Fibroblast of the conjunctiva (primary cell): ENCODE results near the gene PALMD.
A peak's percentile ranks its signal among the peaks of the same experiment; 100 is the strongest.

ENCODE experiments used
- DNase-seq: peaks from one replicate; pipeline ENCODE4 v3.0.0-alpha.2; 2010; ENCODE audit warnings: low read depth

PALMD gene

DNA sequence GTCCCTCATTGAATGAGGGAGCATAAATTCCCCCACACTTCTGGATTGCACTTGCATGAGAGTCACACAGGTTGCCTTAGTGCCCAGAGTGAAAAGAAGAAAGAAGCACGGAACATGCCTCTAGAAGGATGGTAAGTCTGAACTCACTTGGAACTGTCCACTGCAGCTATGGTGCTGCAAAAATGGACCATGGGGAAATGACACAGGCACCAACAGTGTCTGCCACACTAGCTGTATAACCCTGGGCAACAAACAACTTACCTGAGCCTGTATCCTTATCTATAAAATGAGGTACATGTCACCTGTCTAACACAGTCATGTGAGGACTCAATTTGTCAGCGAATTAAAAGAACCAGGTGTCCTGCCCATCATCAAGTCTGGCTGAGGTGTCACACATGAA, 50.7 kb downstream of the PALMD start:
- DNase-seq: no peak

DNA sequence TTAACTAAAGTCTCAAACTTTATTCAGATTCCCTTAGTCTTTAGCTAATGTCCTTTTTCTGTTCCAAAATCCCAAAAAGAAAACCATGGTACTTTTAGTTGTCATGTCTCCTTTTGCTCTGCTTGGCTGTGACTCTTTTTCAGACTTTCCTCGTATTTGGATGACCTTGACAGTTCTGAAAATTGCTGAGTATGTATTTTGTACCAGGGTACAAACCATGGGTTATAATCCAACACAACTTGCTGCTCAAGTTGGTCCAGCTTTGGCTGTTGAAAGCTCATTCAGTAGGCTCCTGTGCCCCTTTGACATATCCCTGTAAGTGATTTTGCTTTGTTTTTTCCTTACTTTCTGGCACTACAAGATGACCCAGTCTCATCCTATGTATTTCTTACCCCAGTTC, 51.7 kb downstream of the PALMD start:
- no peak for DNase-seq

DNA sequence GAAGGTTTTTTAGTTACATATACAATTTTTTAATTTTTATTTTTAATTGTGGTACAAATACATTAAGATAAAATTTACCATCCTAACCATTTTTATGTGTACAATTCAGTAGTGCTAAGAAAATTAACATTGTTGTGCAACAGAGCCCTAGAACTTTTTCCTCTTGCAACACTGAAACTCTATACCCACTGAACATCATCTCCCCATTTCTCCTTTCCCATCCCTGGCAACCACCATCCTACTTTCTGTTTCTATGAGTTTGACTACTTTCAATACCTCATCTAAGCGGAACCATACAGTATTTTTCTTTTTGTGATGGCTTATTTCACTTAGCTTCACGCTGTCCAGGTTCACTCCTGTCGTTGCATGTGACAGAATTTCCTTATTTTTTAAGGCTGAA, 54.1 kb downstream of the PALMD start:
- DNase-seq: no peak

DNA sequence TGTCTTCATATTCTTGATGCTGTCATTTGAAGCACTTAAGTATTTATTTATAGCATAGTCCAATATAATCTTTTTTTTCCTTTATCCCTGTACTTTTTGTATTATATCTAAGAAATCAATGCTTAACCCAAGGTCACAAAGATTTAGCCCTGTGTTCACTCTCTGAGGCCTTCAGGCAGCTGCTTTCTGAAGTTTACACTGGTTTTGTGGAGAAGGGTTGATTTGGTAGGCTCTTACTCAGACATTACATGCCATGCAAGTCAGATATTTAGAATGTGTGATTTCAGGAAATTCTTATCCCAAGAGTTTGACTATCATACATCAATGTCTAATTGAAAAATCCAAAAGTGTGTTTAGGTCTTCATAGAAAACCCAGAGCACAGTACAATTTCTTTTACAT, 56.3 kb downstream of the PALMD start:
- DNase-seq: no peak

DNA sequence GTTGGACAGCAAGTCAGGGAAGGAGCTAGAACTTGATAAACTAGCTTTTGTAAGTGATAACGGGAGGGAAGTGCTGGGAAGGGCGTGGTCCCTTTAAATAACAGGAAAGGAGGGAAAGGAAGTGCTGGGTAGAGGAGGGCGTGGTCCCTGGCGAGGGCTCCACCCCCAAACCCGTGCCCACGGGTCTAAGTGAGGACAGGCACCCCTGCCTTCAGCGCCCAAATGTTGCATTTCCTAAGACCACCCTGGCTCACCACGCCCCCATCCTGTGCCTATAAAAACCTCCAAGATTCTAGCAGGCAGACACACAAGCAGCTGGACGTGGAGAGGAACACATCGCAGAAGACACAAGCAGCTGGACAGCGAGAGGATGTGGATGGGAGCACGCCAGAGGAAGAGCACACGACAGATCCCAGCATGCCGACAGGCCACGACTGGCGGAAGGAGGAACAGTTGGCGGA, 58.5 kb downstream of the PALMD start:
- DNase-seq: no peak

DNA sequence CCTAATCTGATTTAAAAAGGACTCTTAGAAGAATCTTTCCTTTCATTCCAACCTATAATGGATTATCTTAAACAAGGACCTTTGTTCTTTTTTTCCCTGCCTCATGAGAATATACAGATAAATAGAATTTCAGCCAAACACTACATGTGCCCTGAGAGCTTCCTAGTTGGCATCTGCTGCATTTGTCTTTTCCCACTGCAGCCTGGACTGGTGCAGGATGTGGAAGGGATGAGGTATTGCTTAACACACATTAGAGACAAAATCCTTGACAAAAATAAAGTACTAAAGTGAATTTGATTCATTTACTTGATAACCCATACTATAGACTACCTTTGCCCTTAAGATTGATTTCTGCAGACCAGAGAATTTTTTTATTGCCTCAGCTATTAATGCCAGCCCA, 59.5 kb downstream of the PALMD start:
- DNase-seq: no peak

DNA sequence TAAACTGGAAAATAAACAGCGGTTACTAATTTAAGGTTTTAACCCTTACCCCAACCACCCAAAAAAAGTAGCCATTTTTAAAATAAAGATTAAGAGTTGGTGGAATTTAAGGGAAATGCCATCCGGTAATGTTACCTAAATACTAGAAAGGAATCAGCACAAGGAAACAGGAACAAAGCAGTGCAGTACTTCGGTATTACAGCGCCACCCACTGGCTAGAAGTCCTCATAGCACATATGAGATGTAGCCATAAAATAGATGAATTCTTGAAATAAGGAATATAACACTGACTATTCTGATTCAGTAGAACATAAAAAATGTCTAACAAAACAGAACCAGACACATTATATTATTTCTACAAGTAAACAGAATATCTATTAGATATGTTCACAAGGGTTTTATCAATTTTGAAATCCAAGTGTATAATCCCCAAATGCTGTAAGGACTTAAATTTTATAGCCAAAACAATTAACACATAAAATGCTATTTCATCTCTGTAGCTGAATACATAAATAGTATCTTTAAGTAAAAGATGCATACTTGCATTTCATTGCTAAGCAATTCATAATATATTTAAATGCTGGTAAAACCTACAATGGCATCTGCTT, 61.7 kb downstream of the PALMD start:
- DNase-seq: peak; percentile 31

DNA sequence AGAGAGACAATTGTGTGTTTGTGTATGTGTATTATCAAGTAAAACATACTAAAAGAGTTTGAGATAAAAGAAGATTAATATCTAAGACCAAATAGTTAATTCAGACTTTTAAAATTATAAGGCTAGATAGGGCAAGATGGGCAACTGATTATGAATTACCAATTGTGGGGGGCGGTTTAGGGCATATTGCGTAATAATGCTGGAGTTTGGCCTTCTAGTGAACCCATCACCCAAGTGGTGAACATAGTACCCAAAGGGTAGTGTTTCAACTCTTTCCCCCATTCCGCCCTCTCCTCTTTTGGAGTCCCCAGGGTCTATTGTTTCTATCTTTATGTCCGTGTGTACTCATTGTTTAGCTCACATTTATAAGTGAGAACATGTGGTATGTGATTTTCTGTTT, 65.1 kb downstream of the PALMD start:
- DNase-seq: no peak

DNA sequence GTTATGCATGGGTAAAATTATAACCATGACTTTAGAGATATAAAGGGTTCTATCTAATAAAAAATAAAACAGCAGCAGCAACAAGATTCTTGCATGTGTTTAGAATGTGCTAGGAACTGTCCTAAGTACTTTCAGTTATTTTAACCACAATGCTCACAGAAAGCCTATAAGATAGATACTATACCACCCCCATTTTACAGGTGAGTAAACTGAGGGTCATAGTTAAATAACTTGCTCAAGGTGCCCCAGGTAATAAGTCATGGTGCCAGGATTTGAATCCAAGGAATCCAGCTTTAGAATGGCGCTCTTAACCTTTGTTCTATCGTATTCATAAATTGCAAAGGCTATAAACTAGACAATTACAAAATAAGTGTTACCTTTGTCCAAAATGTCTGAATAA, 67.1 kb downstream of the PALMD start:
- no peak for DNase-seq

DNA sequence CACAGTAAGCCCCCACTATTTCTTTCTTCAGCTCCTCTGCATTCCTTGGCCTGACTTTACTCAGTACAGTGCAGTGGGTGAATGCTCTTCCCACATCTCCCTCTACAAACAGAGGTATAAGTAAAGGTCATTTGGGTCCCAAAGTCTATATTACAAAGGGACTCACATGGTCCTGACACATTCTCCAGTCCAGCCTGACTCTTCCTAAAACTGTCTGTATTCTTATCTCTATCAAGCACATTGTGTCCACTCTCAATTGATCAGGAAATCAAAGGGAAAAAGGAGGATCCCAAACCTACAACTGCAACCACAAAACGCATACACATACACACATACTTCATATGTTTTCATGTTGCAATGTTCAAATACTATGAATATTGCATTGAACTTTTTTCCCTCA, 71.1 kb downstream of the PALMD start:
- no peak for DNase-seq

DNA sequence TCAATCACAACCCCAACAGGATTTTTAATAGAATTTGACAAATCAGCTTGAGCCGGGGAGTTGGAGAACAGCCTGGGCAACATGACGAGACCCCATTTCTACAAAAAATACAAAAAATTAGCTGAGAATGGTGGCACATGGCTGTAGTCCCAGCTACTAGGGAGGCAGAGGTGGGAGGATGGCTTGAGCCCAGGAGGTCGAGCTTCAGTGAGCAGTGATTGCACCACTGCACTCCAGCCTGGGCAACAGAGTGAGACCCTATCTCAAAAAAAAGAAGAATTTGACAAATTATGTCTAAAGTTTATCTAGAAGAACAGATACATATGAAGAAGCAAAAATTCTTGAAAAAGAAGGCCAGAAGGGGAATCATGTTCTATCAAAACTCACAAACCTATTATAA, 77.3 kb downstream of the PALMD start:
- DNase-seq: no peak

DNA sequence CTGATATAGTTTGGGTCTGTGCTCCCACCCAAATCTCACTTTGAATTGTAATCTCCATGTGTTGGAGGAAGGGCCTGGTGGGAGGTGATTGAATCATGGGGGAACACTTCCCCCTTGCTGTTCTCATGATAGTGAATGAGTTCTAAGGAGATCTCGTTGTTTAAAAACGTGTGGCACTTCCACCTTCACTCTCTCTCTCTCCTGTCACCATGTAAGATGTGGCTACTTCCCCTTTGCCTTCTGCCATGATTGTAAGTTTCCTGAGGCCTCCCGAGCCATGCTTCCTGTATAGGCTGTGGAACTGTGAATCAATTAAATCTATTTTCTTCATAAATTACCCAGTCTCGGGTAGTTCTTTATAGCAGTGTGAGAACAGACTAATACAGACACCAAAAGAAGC, 80.1 kb downstream of the PALMD start:
- no peak for DNase-seq

DNA sequence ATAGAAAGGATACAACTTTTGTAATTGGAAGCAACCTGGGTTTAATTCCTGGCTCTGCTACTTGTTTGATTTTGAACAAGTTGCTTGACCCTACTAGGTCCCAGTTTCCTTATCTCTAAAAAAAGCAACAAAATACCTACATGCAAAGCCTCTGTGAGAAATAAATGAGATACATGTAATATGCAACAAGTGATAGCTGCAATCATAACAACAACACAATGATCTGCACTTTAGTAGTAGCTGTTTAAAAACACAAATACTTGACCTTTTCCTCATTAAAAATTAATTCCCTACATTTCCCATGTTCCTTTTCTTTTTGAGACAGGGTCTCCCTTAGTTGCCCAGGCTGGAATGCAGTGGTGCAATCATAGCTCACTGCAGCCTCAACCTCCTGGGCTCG, 80.5 kb downstream of the PALMD start:
- no peak for DNase-seq

DNA sequence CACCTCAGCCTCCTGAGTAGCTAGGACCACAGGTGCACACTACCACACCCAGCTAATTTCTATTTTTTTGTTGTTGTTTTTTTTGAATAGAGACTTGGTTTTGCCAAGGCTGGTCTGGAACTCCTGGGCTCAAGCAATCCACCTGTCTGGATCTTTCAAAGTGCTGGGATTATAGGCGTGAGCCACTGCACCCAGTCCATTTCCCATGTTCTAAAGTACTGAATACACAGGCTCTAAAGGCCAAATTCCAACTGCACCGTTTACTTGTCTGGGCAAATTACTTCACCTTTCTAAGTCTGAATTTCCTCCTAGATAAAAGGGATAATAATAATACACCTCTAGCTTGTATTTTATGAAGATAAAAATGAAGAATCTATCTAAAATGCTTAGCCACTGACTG, 80.9 kb downstream of the PALMD start:
- no peak for DNase-seq

DNA sequence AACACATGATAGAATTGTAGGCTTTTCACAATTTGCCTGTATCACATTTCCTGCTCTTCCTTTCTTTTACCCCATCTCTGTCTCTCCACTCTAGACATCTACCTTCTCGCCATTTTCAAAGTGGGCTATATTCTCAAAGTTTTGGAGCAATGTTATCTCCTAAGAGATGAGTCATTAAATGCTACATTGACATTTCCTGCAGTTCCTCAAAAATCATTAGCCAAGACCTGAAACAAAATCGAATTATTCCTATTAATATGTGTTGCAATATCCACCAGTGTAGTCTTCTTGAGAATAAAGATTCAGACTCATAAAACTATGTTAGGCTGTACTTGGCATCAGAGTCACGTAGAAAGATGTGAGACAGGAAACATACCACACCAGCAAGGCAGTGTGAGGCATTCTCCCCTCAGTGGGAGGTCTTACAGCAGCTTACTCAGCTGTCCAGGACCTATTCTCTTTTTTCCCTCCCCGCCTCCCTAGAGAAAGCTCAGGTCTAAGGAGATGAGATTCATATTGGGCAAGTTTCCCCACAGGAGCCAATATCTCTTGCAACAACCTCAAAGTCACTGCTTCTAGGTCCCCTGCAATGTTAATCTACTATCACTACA, 81.8 kb downstream of the PALMD start:
- peak; percentile 14 for DNase-seq

DNA sequence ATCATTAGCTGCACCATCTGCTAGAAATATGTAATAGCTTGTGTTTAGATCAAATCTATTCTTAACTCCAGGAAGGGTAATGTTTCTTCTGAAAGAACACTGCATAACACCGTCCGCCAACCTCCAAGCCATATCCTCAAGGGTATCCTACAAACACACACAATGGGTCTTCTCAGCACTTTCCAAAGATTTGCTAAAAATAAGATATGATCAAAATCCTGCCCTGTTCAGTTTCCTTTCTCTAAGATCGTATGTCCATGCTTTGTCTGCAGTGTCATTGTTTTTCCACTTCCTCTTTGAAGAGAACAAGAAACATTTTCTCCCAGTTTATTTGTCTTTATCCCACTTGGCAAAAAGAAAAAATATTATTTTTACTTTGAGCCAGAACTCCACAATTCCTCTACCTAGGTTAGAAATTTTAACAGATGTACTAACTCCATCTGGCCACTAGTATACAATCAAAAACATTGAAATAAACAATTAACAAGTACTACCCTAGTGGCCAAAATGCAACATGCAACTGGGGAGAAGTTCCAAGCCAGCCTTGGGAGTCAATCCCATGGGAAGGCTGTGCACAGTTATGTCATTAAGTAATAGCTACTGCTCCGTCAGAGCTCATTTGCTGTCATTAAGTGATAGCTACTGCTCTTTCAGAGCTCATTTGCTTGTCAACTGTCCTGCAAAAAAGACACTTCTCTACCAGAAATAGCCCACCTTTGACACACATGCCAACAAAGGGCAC, 82.8 kb downstream of the PALMD start:
- no peak for DNase-seq

DNA sequence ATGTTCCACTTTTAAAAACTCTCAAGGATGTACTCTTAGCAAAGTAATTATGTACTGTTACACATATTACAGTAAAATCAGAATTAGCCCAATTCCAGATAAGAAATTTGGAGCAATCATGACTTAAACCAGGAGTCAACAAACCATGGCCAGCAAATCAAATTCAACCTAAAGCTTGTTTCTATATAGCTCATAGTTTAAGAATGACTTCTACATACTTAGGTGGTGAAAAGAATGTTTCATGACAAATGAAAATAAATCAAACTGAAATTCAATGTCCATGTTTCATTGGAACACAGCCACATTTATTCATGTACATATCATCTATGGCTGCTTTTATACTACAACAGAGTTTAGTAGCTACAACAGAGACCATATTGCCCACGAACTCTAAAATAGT, 85.5 kb downstream of the PALMD start:
- no peak for DNase-seq

DNA sequence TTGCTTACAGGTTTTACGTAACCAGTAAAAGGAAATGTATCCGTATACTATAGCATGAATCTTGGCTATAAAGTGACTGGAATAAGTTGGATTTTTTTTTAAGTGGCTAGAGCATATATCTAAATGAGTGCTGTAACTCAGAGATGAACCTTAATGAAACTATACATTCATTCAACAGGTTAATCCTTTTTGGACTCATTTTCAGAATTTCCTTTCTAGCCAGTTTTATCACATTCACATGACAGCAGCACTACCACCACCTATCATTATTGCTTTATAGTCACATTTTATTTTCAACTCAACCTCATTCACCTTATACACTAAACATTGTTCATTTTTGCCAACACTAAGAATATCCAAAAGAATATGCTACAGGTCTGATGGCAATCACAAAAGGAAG, 89.9 kb downstream of the PALMD start:
- no peak for DNase-seq

DNA sequence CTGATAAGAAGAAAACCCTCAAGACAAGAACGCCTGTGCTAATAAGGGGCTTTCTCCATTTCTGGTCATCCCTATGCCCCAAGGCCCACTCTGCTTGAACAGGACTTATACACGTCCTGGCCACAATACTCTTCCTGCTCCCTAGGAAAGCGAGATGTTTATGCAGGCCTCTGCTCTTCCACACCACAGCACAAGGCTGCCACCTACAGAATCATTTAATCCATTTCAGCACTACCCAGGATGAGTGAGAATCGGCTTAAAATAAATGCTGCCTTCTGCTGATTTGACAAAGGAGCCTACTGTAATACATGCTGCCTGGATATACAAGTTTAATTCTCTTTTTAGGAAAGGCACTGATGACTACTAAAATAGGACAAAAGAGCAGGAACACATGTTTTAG, 91.1 kb downstream of the PALMD start:
- peak; percentile 43 for DNase-seq

DNA sequence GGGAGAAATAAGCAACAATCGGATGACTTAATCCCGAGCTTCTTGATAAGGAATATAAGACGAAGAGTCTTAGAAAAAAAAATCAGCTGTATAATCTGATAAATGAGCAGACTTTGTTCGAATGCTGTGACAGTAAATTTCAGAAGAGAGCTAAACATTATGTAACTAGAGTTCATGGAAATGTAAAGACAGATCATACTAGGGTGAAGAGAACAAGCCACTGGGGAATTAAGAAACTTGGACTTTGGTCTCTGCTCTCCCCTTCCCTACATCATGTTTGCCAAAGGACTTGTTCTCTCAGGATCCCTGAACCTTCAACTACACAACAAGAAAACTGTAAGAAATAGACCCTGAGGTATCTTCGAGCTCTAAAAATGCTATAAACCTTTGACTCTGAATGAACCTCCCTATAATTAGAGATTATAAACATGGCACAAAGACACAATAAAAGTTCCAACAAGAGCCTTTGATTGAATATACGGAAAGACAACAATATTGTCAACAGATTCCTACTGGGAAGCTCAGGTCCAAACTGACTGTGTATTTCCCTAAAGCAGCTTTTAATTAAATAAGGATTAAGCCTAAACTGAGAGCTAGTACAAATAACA, 93.0 kb downstream of the PALMD start:
- DNase-seq: no peak

DNA sequence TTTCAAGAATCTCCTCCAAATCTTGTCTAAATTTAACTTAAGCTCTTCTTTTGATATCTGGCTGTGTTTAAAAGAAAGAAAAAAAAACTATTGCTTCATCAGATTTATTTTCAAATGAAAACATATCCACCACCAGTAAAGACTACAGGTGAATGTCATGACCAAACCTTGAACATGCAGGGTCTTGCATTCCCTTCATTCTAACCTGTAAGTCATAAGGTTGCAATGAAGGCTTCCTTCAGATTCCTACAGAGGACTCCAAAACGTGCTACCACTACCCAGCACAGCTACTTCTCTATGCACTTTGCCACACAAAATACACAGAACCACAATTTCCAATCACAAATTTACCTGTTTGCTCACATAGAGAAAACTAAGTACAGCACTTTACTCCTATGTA, 94.2 kb downstream of the PALMD start:
- DNase-seq: no peak
